ENCODE data around the gene SEC24B.

DNA sequence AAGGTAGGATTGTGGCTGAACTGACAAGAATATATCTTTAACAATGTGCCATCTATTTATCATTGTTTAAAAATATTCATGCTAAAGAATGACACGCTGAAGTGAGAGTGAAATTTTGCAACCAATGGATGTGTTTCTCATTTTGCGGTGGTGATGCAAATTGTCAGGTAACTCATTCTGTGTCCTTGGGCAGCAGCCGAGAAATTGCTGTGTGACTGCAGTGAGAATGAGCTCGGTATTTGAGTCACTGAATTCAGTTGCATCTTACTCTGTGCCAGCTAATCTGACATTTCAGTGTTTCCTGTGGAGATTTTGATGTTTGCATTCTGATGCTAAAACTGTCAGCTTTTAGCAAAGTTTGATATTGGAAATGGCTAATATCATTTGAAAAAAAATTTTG is 154.6 kb downstream of the SEC24B start:
- TF ChIP-seq, protein P1, sequence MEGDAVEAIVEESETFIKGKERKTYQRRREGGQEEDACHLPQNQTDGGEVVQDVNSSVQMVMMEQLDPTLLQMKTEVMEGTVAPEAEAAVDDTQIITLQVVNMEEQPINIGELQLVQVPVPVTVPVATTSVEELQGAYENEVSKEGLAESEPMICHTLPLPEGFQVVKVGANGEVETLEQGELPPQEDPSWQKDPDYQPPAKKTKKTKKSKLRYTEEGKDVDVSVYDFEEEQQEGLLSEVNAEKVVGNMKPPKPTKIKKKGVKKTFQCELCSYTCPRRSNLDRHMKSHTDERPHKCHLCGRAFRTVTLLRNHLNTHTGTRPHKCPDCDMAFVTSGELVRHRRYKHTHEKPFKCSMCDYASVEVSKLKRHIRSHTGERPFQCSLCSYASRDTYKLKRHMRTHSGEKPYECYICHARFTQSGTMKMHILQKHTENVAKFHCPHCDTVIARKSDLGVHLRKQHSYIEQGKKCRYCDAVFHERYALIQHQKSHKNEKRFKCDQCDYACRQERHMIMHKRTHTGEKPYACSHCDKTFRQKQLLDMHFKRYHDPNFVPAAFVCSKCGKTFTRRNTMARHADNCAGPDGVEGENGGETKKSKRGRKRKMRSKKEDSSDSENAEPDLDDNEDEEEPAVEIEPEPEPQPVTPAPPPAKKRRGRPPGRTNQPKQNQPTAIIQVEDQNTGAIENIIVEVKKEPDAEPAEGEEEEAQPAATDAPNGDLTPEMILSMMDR (IDR thresholded peaks at IDR 0.05; ENCODE audit: borderline replicate concordance, extremely low read depth, low read length, poor library complexity, severe bottlenecking): no peak
- no peak for TF ChIP-seq EZH2 (IDR thresholded peaks at IDR 0.05; ENCODE audit: borderline replicate concordance, low read depth, low read length, severe bottlenecking)

Measured in DND-41 (cell line).